ENCODE data around the gene MICALL1.
"Not testable (repeated sequence)": the region's sequence is repeated elsewhere in the genome, so short reads cannot be mapped to it uniquely, and the experiment has no call there.

Gene MICALL1

DNA sequence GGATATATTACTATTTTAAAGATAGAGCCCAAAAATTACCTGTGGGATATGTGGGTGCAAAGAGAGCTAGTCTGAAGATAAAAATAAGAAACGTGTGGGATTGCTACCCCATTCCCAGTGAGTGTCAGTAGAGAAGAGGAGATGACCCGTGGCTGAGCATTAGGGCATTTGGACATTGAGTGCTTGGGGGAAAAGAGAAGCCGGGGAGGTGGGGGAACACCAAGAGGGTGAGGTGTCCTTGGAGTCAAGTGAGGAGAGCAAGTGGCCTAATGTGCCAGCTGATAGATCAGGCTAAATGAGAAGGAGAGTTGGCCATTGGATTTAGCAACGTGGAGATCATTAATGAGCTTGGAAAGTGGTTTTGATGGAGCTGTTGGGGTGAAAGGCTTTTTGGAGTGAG, 48.6 kb downstream of the MICALL1 start:
- Histone ChIP-seq H3K36me3 (peaks cover 28% of the 10 kb centered on the region), H3K9me3 (no peaks in the 10 kb centered on the region), H3K27me3 (no peaks in the 10 kb centered on the region), H3K4me1 (no peaks in the 10 kb centered on the region), H3K4me3 (ENCODE audit: low read depth, low read length) (peak overlapping the region; percentile 97)
- DNase-seq = no peak
- no peak for TF ChIP-seq CTCF (IDR thresholded peaks at IDR 0.05; ENCODE audit: low read depth, low read length)

GRCh38 chr22:37955825-37956397, 49.8 kb downstream of the MICALL1 start:
- not testable (repeated sequence) for H3K4me1 ChIP-seq; DNase-seq; H3K4me3 ChIP-seq (ENCODE audit: low read depth, low read length); H3K9me3 ChIP-seq; H3K27me3 ChIP-seq
- peaks cover 39% of the 10 kb centered on the region for H3K36me3 ChIP-seq

DNA sequence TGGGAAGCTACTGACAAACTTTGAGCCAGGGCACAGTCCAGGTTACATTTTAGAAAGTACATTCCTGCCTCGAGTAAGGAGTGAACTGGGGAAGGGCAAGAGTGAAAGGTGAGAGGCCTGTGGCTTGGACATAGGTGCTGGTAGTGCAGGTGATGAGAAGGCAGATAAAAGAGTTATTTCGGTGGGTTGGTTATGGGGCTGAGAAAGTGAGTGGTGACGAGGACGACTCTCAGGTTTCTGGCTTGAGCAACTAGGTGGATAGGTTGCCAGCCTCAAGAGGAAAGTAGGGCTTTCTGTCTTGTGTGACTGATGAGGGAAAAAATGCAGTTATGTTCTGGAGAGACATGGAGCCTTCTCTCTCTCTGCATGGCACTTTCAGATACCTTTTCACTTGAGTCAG, 51.1 kb downstream of the MICALL1 start:
- no peaks in the 10 kb centered on the region for H3K9me3 ChIP-seq
- no peak for TF ChIP-seq CTCF (IDR thresholded peaks at IDR 0.05; ENCODE audit: low read depth, low read length)
- H3K4me3 ChIP-seq (ENCODE audit: low read depth, low read length) = no peak overlapping the region
- H3K27me3 ChIP-seq = no peaks in the 10 kb centered on the region
- peaks cover 53% of the 10 kb centered on the region for H3K36me3 ChIP-seq
- no peaks in the 10 kb centered on the region for H3K4me1 ChIP-seq
- no peak for DNase-seq

GRCh38 chr22:37959231-37959825, 53.2 kb downstream of the MICALL1 start:
- Histone ChIP-seq H3K4me1 (no peaks in the 10 kb centered on the region), H3K27me3 (no peaks in the 10 kb centered on the region), H3K9me3 (no peaks in the 10 kb centered on the region), H3K4me3 (ENCODE audit: low read depth, low read length) (no peak overlapping the region), H3K36me3 (peaks cover 64% of the 10 kb centered on the region)
- TF ChIP-seq CTCF (IDR thresholded peaks at IDR 0.05; ENCODE audit: low read depth, low read length) = no peak
- no peak for DNase-seq

DNA sequence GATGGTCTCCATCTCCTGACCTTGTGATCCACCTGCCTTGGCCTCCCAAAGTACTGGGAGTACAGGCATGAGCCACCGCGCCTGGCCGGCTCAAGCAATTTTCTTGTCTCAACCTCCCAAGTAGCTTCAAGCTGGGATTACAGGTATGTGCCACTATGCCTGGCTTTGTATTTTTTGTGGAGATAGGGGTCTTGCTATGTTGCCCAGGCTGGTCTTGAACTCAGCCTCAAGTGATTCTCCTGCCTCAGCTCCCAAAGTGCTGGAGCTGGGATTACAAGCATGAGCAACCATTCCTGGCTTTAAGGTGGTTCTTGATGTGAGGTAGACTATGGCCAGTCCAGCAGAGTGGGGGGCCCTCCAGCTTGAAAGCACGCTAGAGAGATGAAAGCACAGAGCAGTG, 55.0 kb downstream of the MICALL1 start:
- Histone ChIP-seq H3K4me1 (no peaks in the 10 kb centered on the region), H3K4me3 (ENCODE audit: low read depth, low read length) (no peak overlapping the region), H3K9me3 (no peaks in the 10 kb centered on the region), H3K27me3 (no peaks in the 10 kb centered on the region), H3K36me3 (peaks cover 74% of the 10 kb centered on the region)
- no peak for TF ChIP-seq CTCF (IDR thresholded peaks at IDR 0.05; ENCODE audit: low read depth, low read length)
- no peak for DNase-seq

DNA sequence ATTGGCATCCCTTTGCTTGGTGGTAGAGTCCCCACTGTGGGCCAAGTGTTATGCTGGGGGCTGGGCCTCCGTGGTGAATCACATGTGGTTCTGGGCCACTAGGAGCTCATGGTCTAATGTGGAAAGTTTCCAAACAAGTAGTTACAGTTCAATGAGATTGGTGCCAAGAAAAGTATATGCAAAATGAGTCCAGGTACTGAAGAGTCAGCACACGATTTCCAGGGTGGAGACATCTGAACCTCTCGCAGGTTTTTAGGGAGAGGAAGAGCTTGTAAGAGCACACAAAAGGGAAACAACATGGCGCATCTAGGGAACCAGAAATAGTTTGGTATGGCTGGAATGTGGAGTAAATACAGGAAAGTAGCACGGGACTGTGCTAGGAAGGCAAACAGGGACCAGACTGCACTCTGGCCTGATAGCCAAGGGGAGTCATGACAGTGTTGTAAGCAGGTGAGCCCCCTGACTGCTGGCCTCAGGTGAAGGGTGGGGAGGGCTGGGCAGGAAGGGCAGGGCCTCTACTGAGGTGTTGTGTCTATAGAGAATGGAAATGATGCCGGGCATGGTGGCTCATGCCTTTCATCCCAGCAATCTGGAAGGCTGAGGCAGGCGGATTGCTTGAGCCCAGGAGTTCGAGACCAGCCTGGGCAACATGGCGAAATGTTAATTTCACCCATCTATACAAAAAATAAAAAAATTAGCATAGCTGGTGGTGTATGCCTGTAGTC, 60.0 kb downstream of the MICALL1 start:
- peaks cover 3% of the 10 kb centered on the region for H3K4me1 ChIP-seq

More for the DNA sequence above, 60.0 kb downstream of the MICALL1 start:
- no peak for TF ChIP-seq CTCF (IDR thresholded peaks at IDR 0.05; ENCODE audit: low read depth, low read length)
- Histone ChIP-seq H3K4me3 (ENCODE audit: low read depth, low read length) (no peak overlapping the region), H3K36me3 (peaks cover 64% of the 10 kb centered on the region), H3K9me3 (no peaks in the 10 kb centered on the region), H3K27me3 (no peaks in the 10 kb centered on the region)
- no peak for DNase-seq
